ENCODE measurements around the gene KDM4B.
"Not testable (repeated sequence)": the region's sequence is repeated elsewhere in the genome, so short reads cannot be mapped to it uniquely, and the experiment has no call there.

The KDM4B gene

GRCh38 chr19:5024282-5024681, 55.4 kb downstream of the KDM4B start:
- 98% methylated on average over 9 of the region's 10 CpGs for WGBS (ENCODE audit: insufficient coverage)
- H3K9me3 ChIP-seq (ENCODE audit: control extremely low read depth in 1 of 5, control insufficient read depth in 4 of 5, insufficient read depth in 2 of 5, low read depth in 1 of 5, low read length in 4 of 5) = peaks cover 0 to 4% (median 0%) of the 10 kb centered on the region in 5 experiments

GRCh38 chr19:5025027-5025426, 56.1 kb downstream of the KDM4B start:
- 100% methylated on average over 10 of the region's 10 CpGs for WGBS (ENCODE audit: insufficient coverage)
- no peaks in the 10 kb centered on the region for H3K4me1 ChIP-seq (ENCODE audit: control extremely low read depth in 1 of 4, control insufficient read depth in 4 of 4, insufficient read depth in 4 of 4, low read length in 3 of 4)
- H3K9me3 ChIP-seq (ENCODE audit: control extremely low read depth in 1 of 5, control insufficient read depth in 4 of 5, insufficient read depth in 2 of 5, low read depth in 1 of 5, low read length in 4 of 5) = no peaks in the 10 kb centered on the region
- peaks cover 0 to 8% (median 2%) of the 10 kb centered on the region in 4 experiments for H3K36me3 ChIP-seq (ENCODE audit: control insufficient read depth in 4 of 4, insufficient read depth in 4 of 4, low read length in 3 of 4)
- no peak for DNase-seq
- H3K27ac ChIP-seq (ENCODE audit: insufficient read depth in 1 of 2, low read depth in 1 of 2, low read length in 2 of 2, poor library complexity in 1 of 2, severe bottlenecking in 2 of 2) = no peak overlapping the region
- ChIA-PET POLR2A (interaction anchor here (1.1 kb wide), 1 partner anchor 46 kb away, joined by 3 read pairs; no protein-coding TSS in a partner anchor), CTCF (interaction anchor here (1.0 to 1.5 kb wide), 2 partner anchors 23 to 152 kb away, joined by 3 to 5 read pairs; no protein-coding TSS in a partner anchor)
- no peaks in the 10 kb centered on the region for H3K27me3 ChIP-seq (replicated peaks in 2 of 5; ENCODE audit: control insufficient read depth in 4 of 5, insufficient read depth in 5 of 5, low read length in 4 of 5)
- H3K4me3 ChIP-seq (ENCODE audit: control insufficient read depth in 1 of 7, extremely low read depth in 1 of 7, insufficient read depth in 4 of 7, low read depth in 2 of 7, low read length in 6 of 7) = no peak overlapping the region

More at GRCh38 chr19:5024282-5024681, 55.4 kb downstream of the KDM4B start:
- Histone ChIP-seq H3K27me3 (replicated peaks in 2 of 5; ENCODE audit: control insufficient read depth in 4 of 5, insufficient read depth in 5 of 5, low read length in 4 of 5) (no peaks in the 10 kb centered on the region), H3K4me3 (ENCODE audit: control insufficient read depth in 1 of 7, extremely low read depth in 1 of 7, insufficient read depth in 4 of 7, low read depth in 2 of 7, low read length in 6 of 7) (no peak overlapping the region), H3K27ac (ENCODE audit: insufficient read depth in 1 of 2, low read depth in 1 of 2, low read length in 2 of 2, poor library complexity in 1 of 2, severe bottlenecking in 2 of 2) (no peak overlapping the region), H3K4me1 (ENCODE audit: control extremely low read depth in 1 of 4, control insufficient read depth in 4 of 4, insufficient read depth in 4 of 4, low read length in 3 of 4) (no peaks in the 10 kb centered on the region), H3K36me3 (ENCODE audit: control insufficient read depth in 4 of 4, insufficient read depth in 4 of 4, low read length in 3 of 4) (peaks cover 0 to 8% (median 2%) of the 10 kb centered on the region in 4 experiments)
- ChIA-PET CTCF (no interaction called here), POLR2A (interaction anchor here (1.1 kb wide), 1 partner anchor 45 kb away, joined by 3 read pairs; no protein-coding TSS in a partner anchor)
- DNase-seq = no peak

GRCh38 chr19:5026706-5027273, 57.9 kb downstream of the KDM4B start:
- CTCF ChIA-PET = interaction anchor here (1.4 to 1.9 kb wide), 6 partner anchors 12 to 224 kb away, joined by 3 to 6 read pairs (median 4); partner anchors contain the start of gene KDM4B
- DNase-seq = no peak
- POLR2A ChIA-PET = no interaction called here
- H3K27me3 ChIP-seq (replicated peaks in 2 of 5; ENCODE audit: control insufficient read depth in 4 of 5, insufficient read depth in 5 of 5, low read length in 4 of 5) = no peaks in the 10 kb centered on the region
- H3K4me3 ChIP-seq (ENCODE audit: control insufficient read depth in 1 of 7, extremely low read depth in 1 of 7, insufficient read depth in 4 of 7, low read depth in 2 of 7, low read length in 6 of 7) = no peak overlapping the region
- 97% methylated on average over 15 of the region's 15 CpGs for WGBS (ENCODE audit: insufficient coverage)
- peaks cover 0 to 5% (median 2%) of the 10 kb centered on the region in 4 experiments for H3K4me1 ChIP-seq (ENCODE audit: control extremely low read depth in 1 of 4, control insufficient read depth in 4 of 4, insufficient read depth in 4 of 4, low read length in 3 of 4)
- H3K27ac ChIP-seq (ENCODE audit: insufficient read depth in 1 of 2, low read depth in 1 of 2, low read length in 2 of 2, poor library complexity in 1 of 2, severe bottlenecking in 2 of 2) = no peak overlapping the region
- no peaks in the 10 kb centered on the region for H3K9me3 ChIP-seq (ENCODE audit: control extremely low read depth in 1 of 5, control insufficient read depth in 4 of 5, insufficient read depth in 2 of 5, low read depth in 1 of 5, low read length in 4 of 5)
- H3K36me3 ChIP-seq (ENCODE audit: control insufficient read depth in 4 of 4, insufficient read depth in 4 of 4, low read length in 3 of 4) = peaks cover 0 to 4% (median 1%) of the 10 kb centered on the region in 4 experiments

- no peak overlapping the region for H3K27ac ChIP-seq (ENCODE audit: insufficient read depth in 1 of 2, low read depth in 1 of 2, low read length in 2 of 2, poor library complexity in 1 of 2, severe bottlenecking in 2 of 2)
- no peaks in the 10 kb centered on the region for H3K9me3 ChIP-seq (ENCODE audit: control extremely low read depth in 1 of 5, control insufficient read depth in 4 of 5, insufficient read depth in 2 of 5, low read depth in 1 of 5, low read length in 4 of 5)
- peaks cover 0 to 9% (median 4%) of the 10 kb centered on the region in 4 experiments for H3K36me3 ChIP-seq (ENCODE audit: control insufficient read depth in 4 of 4, insufficient read depth in 4 of 4, low read length in 3 of 4)
- DNase-seq = no peak
- CTCF ChIA-PET = interaction anchor here (0.7 to 5.3 kb wide), 8 partner anchors 10 to 220 kb away, joined by 3 to 43 read pairs (median 7); partner anchors contain the start of gene KDM4B
- no peak overlapping the region for H3K4me3 ChIP-seq (ENCODE audit: control insufficient read depth in 1 of 7, extremely low read depth in 1 of 7, insufficient read depth in 4 of 7, low read depth in 2 of 7, low read length in 6 of 7)
- H3K27me3 ChIP-seq (replicated peaks in 2 of 5; ENCODE audit: control insufficient read depth in 4 of 5, insufficient read depth in 5 of 5, low read length in 4 of 5) = no peaks in the 10 kb centered on the region
- H3K4me1 ChIP-seq (ENCODE audit: control extremely low read depth in 1 of 4, control insufficient read depth in 4 of 4, insufficient read depth in 4 of 4, low read length in 3 of 4) = peaks cover 0 to 7% (median 5%) of the 10 kb centered on the region in 4 experiments
- WGBS (ENCODE audit: insufficient coverage) = 94% methylated on average over 14 of the region's 15 CpGs
- POLR2A ChIA-PET = no interaction called here
These were observed 59.4 kb downstream of the KDM4B start for GRCh38 chr19:5028229-5028886.

GRCh38 chr19:5029596-5029995, 60.7 kb downstream of the KDM4B start:
- H3K27ac ChIP-seq (ENCODE audit: insufficient read depth in 1 of 2, low read depth in 1 of 2, low read length in 2 of 2, poor library complexity in 1 of 2, severe bottlenecking in 2 of 2); H3K4me1 ChIP-seq (ENCODE audit: control extremely low read depth in 1 of 4, control insufficient read depth in 4 of 4, insufficient read depth in 4 of 4, low read length in 3 of 4); H3K4me3 ChIP-seq (ENCODE audit: control insufficient read depth in 1 of 7, extremely low read depth in 1 of 7, insufficient read depth in 4 of 7, low read depth in 2 of 7, low read length in 6 of 7); POLR2A ChIA-PET; H3K9me3 ChIP-seq (ENCODE audit: control extremely low read depth in 1 of 5, control insufficient read depth in 4 of 5, insufficient read depth in 2 of 5, low read depth in 1 of 5, low read length in 4 of 5); H3K27me3 ChIP-seq (replicated peaks in 2 of 5; ENCODE audit: control insufficient read depth in 4 of 5, insufficient read depth in 5 of 5, low read length in 4 of 5): not testable (repeated sequence)
- 77% methylated on average over 11 of the region's 12 CpGs for WGBS (ENCODE audit: insufficient coverage)
- peaks cover 0 to 17% (median 14%) of the 10 kb centered on the region in 4 experiments for H3K36me3 ChIP-seq (ENCODE audit: control insufficient read depth in 4 of 4, insufficient read depth in 4 of 4, low read length in 3 of 4)
- peak; percentile 56 to 80 (median 70) for DNase-seq
- CTCF ChIA-PET = interaction anchor here (1.0 to 5.3 kb wide), 13 partner anchors 9 to 220 kb away, joined by 3 to 43 read pairs (median 7); partner anchors contain the start of gene PLIN3

GRCh38 chr19:5030136-5030820, 61.4 kb downstream of the KDM4B start:
- no peak overlapping the region for H3K27ac ChIP-seq (ENCODE audit: insufficient read depth in 1 of 2, low read depth in 1 of 2, low read length in 2 of 2, poor library complexity in 1 of 2, severe bottlenecking in 2 of 2)
- no peak for DNase-seq
- H3K4me1 ChIP-seq (ENCODE audit: control extremely low read depth in 1 of 4, control insufficient read depth in 4 of 4, insufficient read depth in 4 of 4, low read length in 3 of 4) = peaks cover 0 to 7% (median 5%) of the 10 kb centered on the region in 4 experiments
- ChIA-PET CTCF (interaction anchor here (0.9 to 5.3 kb wide), 23 partner anchors 9 to 221 kb away, joined by 3 to 43 read pairs (median 4); partner anchors contain the start of gene PLIN3), POLR2A (interaction anchor here (0.6 kb wide), 1 partner anchor 384 kb away, joined by 3 read pairs; no protein-coding TSS in a partner anchor)
- H3K36me3 ChIP-seq (ENCODE audit: control insufficient read depth in 4 of 4, insufficient read depth in 4 of 4, low read length in 3 of 4) = peaks cover 0 to 18% (median 13%) of the 10 kb centered on the region in 4 experiments
- no peaks in the 10 kb centered on the region for H3K9me3 ChIP-seq (ENCODE audit: control extremely low read depth in 1 of 5, control insufficient read depth in 4 of 5, insufficient read depth in 2 of 5, low read depth in 1 of 5, low read length in 4 of 5)
- H3K4me3 ChIP-seq (ENCODE audit: control insufficient read depth in 1 of 7, extremely low read depth in 1 of 7, insufficient read depth in 4 of 7, low read depth in 2 of 7, low read length in 6 of 7) = no peak overlapping the region
- 92% methylated on average over 14 of the region's 15 CpGs for WGBS (ENCODE audit: insufficient coverage)
- no peaks in the 10 kb centered on the region for H3K27me3 ChIP-seq (replicated peaks in 2 of 5; ENCODE audit: control insufficient read depth in 4 of 5, insufficient read depth in 5 of 5, low read length in 4 of 5)

All from common myeloid progenitor, CD34-positive (primary cell).